ENCODE results near the gene LGSN. TPM values are rescaled to one million over a fixed set of nuclear protein-coding genes. Genes with fewer than 3 reads are reported as not detected.

LGSN gene
- total and polyA plus RNA-seq, 2 donors from 2014 or later: 0.19 to 0.26 TPM

- H3K4me3 ChIP-seq (ENCODE audit: low read length in 3 of 3): no peak overlapping the region
- no peaks in the 10 kb centered on the region for H3K4me1 ChIP-seq (ENCODE audit: control insufficient read depth in 2 of 3, insufficient read depth in 2 of 3, low read depth in 1 of 3, low read length in 3 of 3)
- no peak overlapping the region for H3K27ac ChIP-seq (ENCODE audit: low read depth in 2 of 2, low read length in 2 of 2)
- no peak for FAIRE-seq
- DNase-seq: no peak
- no peaks in the 10 kb centered on the region for H3K27me3 ChIP-seq (ENCODE audit: control insufficient read depth, insufficient read depth, low read length)
- no peak overlapping the region for H3K9ac ChIP-seq (ENCODE audit: low read length in 3 of 3)
- TF ChIP-seq CTCF (IDR thresholded peaks at IDR 0.05; ENCODE audit: borderline replicate concordance, extremely low read depth, insufficient read depth): no peak
- no peaks in the 10 kb centered on the region for H3K36me3 ChIP-seq (ENCODE audit: control insufficient read depth in 2 of 3, insufficient read depth in 3 of 3, low read length in 3 of 3)
- intact Hi-C loops (cut with DNase I): no loop called here
- H3K9me3 ChIP-seq (ENCODE audit: control insufficient read depth in 2 of 3, insufficient read depth in 1 of 3, low read length in 3 of 3): no peaks in the 10 kb centered on the region
Measured at GRCh38 chr6:63290492-63291058, 29.2 kb downstream of the LGSN start.

- intact Hi-C loops (cut with DNase I): no loop called here
- Histone ChIP-seq H3K9me3 (ENCODE audit: control insufficient read depth in 2 of 3, insufficient read depth in 1 of 3, low read length in 3 of 3) (no peaks in the 10 kb centered on the region), H3K4me3 (ENCODE audit: low read length in 3 of 3) (no peak overlapping the region), H3K27ac (ENCODE audit: low read depth in 2 of 2, low read length in 2 of 2) (no peak overlapping the region), H3K36me3 (ENCODE audit: control insufficient read depth in 2 of 3, insufficient read depth in 3 of 3, low read length in 3 of 3) (no peaks in the 10 kb centered on the region), H3K4me1 (ENCODE audit: control insufficient read depth in 2 of 3, insufficient read depth in 2 of 3, low read depth in 1 of 3, low read length in 3 of 3) (no peaks in the 10 kb centered on the region), H3K9ac (ENCODE audit: low read length in 3 of 3) (no peak overlapping the region), H3K27me3 (ENCODE audit: control insufficient read depth, insufficient read depth, low read length) (no peaks in the 10 kb centered on the region)
- no peak for TF ChIP-seq CTCF (IDR thresholded peaks at IDR 0.05; ENCODE audit: borderline replicate concordance, extremely low read depth, insufficient read depth)
- FAIRE-seq (no peak), DNase-seq (no peak)
Measured at GRCh38 chr6:63289269-63289872, 30.4 kb downstream of the LGSN start.

- Histone ChIP-seq H3K9me3 (ENCODE audit: control insufficient read depth in 2 of 3, insufficient read depth in 1 of 3, low read length in 3 of 3) (no peaks in the 10 kb centered on the region), H3K4me1 (ENCODE audit: control insufficient read depth in 2 of 3, insufficient read depth in 2 of 3, low read depth in 1 of 3, low read length in 3 of 3) (no peaks in the 10 kb centered on the region), H3K27ac (ENCODE audit: low read depth in 2 of 2, low read length in 2 of 2) (no peak overlapping the region), H3K4me3 (ENCODE audit: low read length in 3 of 3) (no peak overlapping the region), H3K36me3 (ENCODE audit: control insufficient read depth in 2 of 3, insufficient read depth in 3 of 3, low read length in 3 of 3) (no peaks in the 10 kb centered on the region), H3K9ac (ENCODE audit: low read length in 3 of 3) (no peak overlapping the region), H3K27me3 (ENCODE audit: control insufficient read depth, insufficient read depth, low read length) (no peaks in the 10 kb centered on the region)
- no peak for DNase-seq
- TF ChIP-seq CTCF (IDR thresholded peaks at IDR 0.05; ENCODE audit: borderline replicate concordance, extremely low read depth, insufficient read depth): no peak
- intact Hi-C loops (cut with DNase I): no loop called here
- no peak for FAIRE-seq
Measured at GRCh38 chr6:63280639-63281180, 39.1 kb downstream of the LGSN start.
